T1000 (cell line): ENCODE data around the gene NR4A1.

Source experiments
- DNase-seq: peaks from one replicate; lab custom pipeline; 2025; ENCODE audit warnings: mixed read lengths; lab: John Stamatoyannopoulos, UW

The NR4A1 gene

GRCh38 chr12:52050758-52051541 lies at the start of gene NR4A1:
Gene NR4A1, plus strand, starts transcription at chr12:52051442. Its CDS starts 2,887 bp downstream, at chr12:52054329.
- peak; percentile 100 for DNase-seq

- no peak for DNase-seq
Measured at GRCh38 chr12:52003016-52003550, 48.2 kb upstream of the NR4A1 start.

- DNase-seq = no peak
Measured at GRCh38 chr12:52003591-52003990, 47.7 kb upstream of the NR4A1 start.

- no peak for DNase-seq
Measured at GRCh38 chr12:52004042-52004648, 47.1 kb upstream of the NR4A1 start.

GRCh38 chr12:52005218-52005902 lies 45.9 kb upstream of the NR4A1 start:
- no peak for DNase-seq

GRCh38 chr12:52005903-52006703 lies 45.1 kb upstream of the NR4A1 start:
- no peak for DNase-seq

GRCh38 chr12:52006726-52007157 lies 44.5 kb upstream of the NR4A1 start, which contains the start of gene TAMALIN:
Gene TAMALIN, plus strand, starts transcription at chr12:52006946. Its CDS starts 74 bp downstream, at chr12:52007020.
- no peak for DNase-seq

- DNase-seq = no peak
Measured at GRCh38 chr12:52007158-52007921, 43.9 kb upstream of the NR4A1 start.

GRCh38 chr12:52007982-52008510 lies 43.2 kb upstream of the NR4A1 start:
- no peak for DNase-seq

GRCh38 chr12:52009081-52009751 lies 42.0 kb upstream of the NR4A1 start:
- DNase-seq = no peak

- no peak for DNase-seq
Measured at GRCh38 chr12:52010152-52010622, 41.1 kb upstream of the NR4A1 start.

- no peak for DNase-seq
Measured at GRCh38 chr12:52010692-52011601, 40.3 kb upstream of the NR4A1 start.

- DNase-seq = no peak
Measured at GRCh38 chr12:52011602-52012214, 39.5 kb upstream of the NR4A1 start.

GRCh38 chr12:52013626-52014310 lies 37.5 kb upstream of the NR4A1 start:
- no peak for DNase-seq

GRCh38 chr12:52014567-52015530 lies 36.4 kb upstream of the NR4A1 start:
- no peak for DNase-seq

GRCh38 chr12:52015532-52016041 lies 35.7 kb upstream of the NR4A1 start:
- no peak for DNase-seq
